Adrenal gland (tissue), 5 donors: ENCODE measurements around the gene SMIM43.

ENCODE experiments used
- CTCF ChIP-seq, 6 experiments: fragments of 450-650 bp in 4 of 6; fragments of 200-600 bp in 2 of 6; sonication (generic) in 1 of 6; IDR thresholded peaks; 1 replicate in 5 of 6; 2 replicates in 1 of 6; pipeline versions ENCODE4 v1.5.1 to v1.8.0; 2016 to 2021; ENCODE audit warnings: antibody characterized with exemption in 6 of 6, mild to moderate bottlenecking in 2 of 6, moderate library complexity in 1 of 6
- POLR2A ChIP-seq, 2 donors: fragments of 450-650 bp; IDR thresholded peaks; one replicate each; pipeline ENCODE4 v1.6.1; 2017; ENCODE audit warnings: antibody characterized with exemption in 2 of 2, mild to moderate bottlenecking in 2 of 2, moderate library complexity in 1 of 2
- donor health status: DM: no; HTN: no; CAD: no.

- TF ChIP-seq POLR2A (IDR thresholded peaks at IDR 0.05) (no peak), CTCF (IDR thresholded peaks at IDR 0.05) (no peak)
Measured at GRCh38 chr4:121714548-121714947, 50.4 kb downstream of the SMIM43 start.
